SK-N-SH (cell line): ENCODE measurements around the gene LHB. TPM values are rescaled to one million over a fixed set of nuclear protein-coding genes. Genes with fewer than 3 reads are reported as not detected.

ENCODE experiments used
- CTCF ChIA-PET: fragments of 300-600, 350-600 bp; formaldehyde crosslinking; extraction: SDS; loops from one replicate; lab custom pipeline; 2021; lab: Yijun Ruan, JAX
- POLR2A ChIA-PET: fragments of 350-600 bp; sonication (Branson Sonifier 250); formaldehyde crosslinking; extraction: SDS; loops from one replicate; lab custom pipeline; 2020; ENCODE audit warnings: antibody characterized with exemption, inconsistent platforms; lab: Yijun Ruan, JAX
- DNase-seq: peaks from one replicate; pipeline ENCODE4 v3.0.0; 2012
- H2AFZ ChIP-seq: fragments of 200-600 bp; sonication (generic); 2 replicates; pipeline ENCODE4 v1.8.1; 2016; ENCODE audit warnings: antibody characterized with exemption, mild to moderate bottlenecking, low read depth
- H3F3A ChIP-seq: fragments of 200-600 bp; sonication (generic); replicated peaks from 2 replicates; pipeline ENCODE3; 2016; ENCODE audit warnings: antibody characterized with exemption, mild to moderate bottlenecking; ENCODE audit not compliant: insufficient read depth
- H3K27ac ChIP-seq, 2 experiments: fragments of 200-500 bp in 1 of 2; fragments of 200-600 bp in 1 of 2; sonication (Bioruptor generic) in 1 of 2; sonication (generic), shearing (Covaris generic) in 1 of 2; 2 replicates each; pipeline versions ENCODE4 v1.5.1 to v1.6.1; 2014 to 2016; ENCODE audit warnings: low read depth in 2 of 2, inconsistent platforms in 1 of 2, low read length in 1 of 2, mild to moderate bottlenecking in 1 of 2, mixed read lengths in 1 of 2
- H3K27me3 ChIP-seq: fragments of 200-600 bp; sonication (generic), shearing (Covaris generic); 2 replicates; pipeline ENCODE4 v1.6.1; 2016; ENCODE audit warnings: mixed run types; ENCODE audit not compliant: insufficient read depth
- H3K36me3 ChIP-seq, 2 experiments: fragments of 200-500 bp in 1 of 2; fragments of 200-600 bp in 1 of 2; sonication (Bioruptor generic) in 1 of 2; sonication (generic) in 1 of 2; replicated peaks in 1 of 2; 2 replicates each; pipeline versions ENCODE3 to v1.5.1; 2014 to 2016; ENCODE audit warnings: low read length in 1 of 2, mild to moderate bottlenecking in 1 of 2; ENCODE audit not compliant: insufficient read depth in 2 of 2, control insufficient read depth in 1 of 2
- H3K4me1 ChIP-seq, 2 experiments: fragments of 200-500 bp in 1 of 2; fragments of 200-600 bp in 1 of 2; sonication (Bioruptor generic) in 1 of 2; sonication (generic), shearing (Covaris generic) in 1 of 2; 2 replicates each; pipeline versions ENCODE4 v1.5.1 to v1.6.1; 2014 to 2016; ENCODE audit warnings: low read depth in 1 of 2, low read length in 1 of 2, mixed run types in 1 of 2; ENCODE audit not compliant: insufficient read depth in 2 of 2, control insufficient read depth in 1 of 2
- H3K4me2 ChIP-seq: fragments of 200-600 bp; sonication (generic), shearing (Covaris generic); 2 replicates; pipeline ENCODE4 v1.6.1; 2017; ENCODE audit warnings: mixed run types
- H3K4me3 ChIP-seq, 2 experiments: fragments of 200-500 bp in 1 of 2; fragments of 200-600 bp in 1 of 2; sonication (Bioruptor generic) in 1 of 2; sonication (generic), shearing (Covaris generic) in 1 of 2; 2 replicates each; pipeline versions ENCODE4 v1.5.1 to v1.8.1; 2014 to 2016; ENCODE audit warnings: low read depth in 2 of 2, inconsistent platforms in 1 of 2, low read length in 1 of 2, mild to moderate bottlenecking in 1 of 2, mixed read lengths in 1 of 2, moderate library complexity in 1 of 2
- H3K79me2 ChIP-seq: fragments of 200-600 bp; sonication (generic); 2 replicates; pipeline ENCODE4 v1.8.1; 2017; ENCODE audit warnings: mild to moderate bottlenecking; ENCODE audit not compliant: insufficient read depth
- H3K9ac ChIP-seq: fragments of 200-600 bp; sonication (generic); 2 replicates; pipeline ENCODE4 v1.6.1; 2017; ENCODE audit warnings: mixed run types
- H3K9me2 ChIP-seq: fragments of 200-600 bp; sonication (generic); 2 replicates; pipeline ENCODE4 v1.6.1; 2017; ENCODE audit warnings: mixed run types
- H3K9me3 ChIP-seq: fragments of 200-600 bp; sonication (generic); 2 replicates; pipeline ENCODE4 v1.6.1; 2017; ENCODE audit warnings: mixed run types, mild to moderate bottlenecking, moderate library complexity
- H4K20me1 ChIP-seq: fragments of 200-600 bp; sonication (generic); 2 replicates; pipeline ENCODE4 v1.6.1; 2017; ENCODE audit warnings: mild to moderate bottlenecking, mixed run types; ENCODE audit not compliant: insufficient read depth
- CHD2 ChIP-seq: fragments of 150-350 bp; IDR thresholded peaks from 2 replicates; pipeline ENCODE4 v1.6.1; 2018; ENCODE audit warnings: low read length; ENCODE audit not compliant: partially characterized antibody
- CTCF ChIP-seq: fragments of 200-600 bp; sonication (generic); IDR thresholded peaks from 2 replicates; pipeline ENCODE4 v1.6.1; 2017; ENCODE audit warnings: antibody characterized with exemption, mild to moderate bottlenecking, moderate library complexity
- ELF1 ChIP-seq: IDR thresholded peaks from 2 replicates; pipeline ENCODE4 v1.4.0; 2012
- EZH2phosphoT487 ChIP-seq: fragments of 200-600 bp; sonication (generic); IDR thresholded peaks from 2 replicates; pipeline ENCODE4 v1.6.1; 2017; ENCODE audit warnings: low read depth, mixed run types, mild to moderate bottlenecking, antibody characterized with exemption, moderate library complexity, borderline replicate concordance
- FOXM1 ChIP-seq: IDR thresholded peaks from 2 replicates; pipeline ENCODE4 v1.4.0; 2012; ENCODE audit warnings: low read depth, mild to moderate bottlenecking
- GABPA ChIP-seq: IDR thresholded peaks from 2 replicates; pipeline ENCODE4 v1.4.0; 2012; ENCODE audit warnings: low read depth, mild to moderate bottlenecking
- IRF3 ChIP-seq: fragments of 150-350 bp; IDR thresholded peaks from 2 replicates; pipeline ENCODE4 v1.6.1; 2016; ENCODE audit warnings: mild to moderate bottlenecking, low read depth, low read length
- JUND ChIP-seq: IDR thresholded peaks from 2 replicates; pipeline ENCODE4 v1.4.0; 2012
- MAX ChIP-seq: IDR thresholded peaks from 2 replicates; pipeline ENCODE4 v1.4.0; 2012; ENCODE audit warnings: low read depth
- MXI1 ChIP-seq: IDR thresholded peaks from 2 replicates; pipeline ENCODE4 v1.6.1; 2012; ENCODE audit warnings: mild to moderate bottlenecking, low read depth, low read length, improper control_type of control experiment
- NFIC ChIP-seq: IDR thresholded peaks from 2 replicates; pipeline ENCODE4 v1.4.0; 2012; ENCODE audit warnings: borderline replicate concordance
- PBX3 ChIP-seq: IDR thresholded peaks from 2 replicates; pipeline ENCODE4; 2012
- RAD21 ChIP-seq: IDR thresholded peaks from 2 replicates; pipeline ENCODE4 v1.6.1; 2012; ENCODE audit warnings: mild to moderate bottlenecking, low read length
- RCOR1 ChIP-seq: fragments of 150-350 bp; IDR thresholded peaks from 2 replicates; pipeline ENCODE4 v1.6.1; 2017; ENCODE audit warnings: antibody characterized with exemption, low read length
- RXRA ChIP-seq: IDR thresholded peaks from 2 replicates; pipeline ENCODE4 v1.4.0; 2012; ENCODE audit warnings: low read depth, mild to moderate bottlenecking, borderline replicate concordance
- SIN3A ChIP-seq: IDR thresholded peaks from 2 replicates; pipeline ENCODE4 v1.6.1; 2012; ENCODE audit warnings: low read depth, mild to moderate bottlenecking, low read length, moderate library complexity, borderline replicate concordance
- TAF1 ChIP-seq: IDR thresholded peaks from 2 replicates; pipeline ENCODE4 v1.6.1; 2012; ENCODE audit warnings: low read depth, mild to moderate bottlenecking, low read length, moderate library complexity, borderline replicate concordance
- USF1 ChIP-seq: IDR thresholded peaks from 2 replicates; pipeline ENCODE4 v1.4.0; 2012; ENCODE audit warnings: low read depth, borderline replicate concordance
- YY1 ChIP-seq: IDR thresholded peaks from 2 replicates; pipeline ENCODE4 v1.4.0; 2012; ENCODE audit warnings: low read depth, mild to moderate bottlenecking
- WGBS: methylation state at CpG from one replicate; pipeline ENCODE4 v1.1.6; 2017; ENCODE audit warnings: low lambda C conversion rate; 5-methylcytosine and 5-hydroxymethylcytosine counted together
- polyA plus RNA-seq, 3 experiments: library from polyadenylated mRNA; depleted of rRNA; stranded (reverse); fragments of >200 nt; gene quantifications; 2 replicates each; pipeline ENCODE4 v1.2.3, GENCODE V29; 2012

The LHB gene
- polyA plus RNA-seq, 1 of the 3 experiments (the other 2 are of a cell fraction): 0.13 TPM

- 5% methylated on average over 22 of the region's 63 CpGs for WGBS
- Histone ChIP-seq H3K9ac (peak overlapping the region; percentile 62; the same call in 1 of the 2 replicates), H3K27me3 (no peaks in the 10 kb centered on the region), H3K27ac (peak overlapping the region in 1 of 2 experiments; percentile 40; a peak in 1 of 4 replicates), H3K9me3 (no peaks in the 10 kb centered on the region), H3K9me2 (no peaks in the 10 kb centered on the region), H2AFZ (peak overlapping the region; percentile 82), H3K79me2 (peaks cover 48% of the 10 kb centered on the region), H3K36me3 (no peaks in the 10 kb centered on the region), H3K4me2 (peak overlapping the region; percentile 93)
- ChIA-PET POLR2A (no interaction called here), CTCF (interaction anchor here (0.9 to 3.2 kb wide), 5 partner anchors 13 to 169 kb away, joined by 4 to 13 read pairs (median 6); no protein-coding TSS in a partner anchor)
- peak; percentile 91 for DNase-seq
- TF ChIP-seq RCOR1 (no peak), SIN3A (no peak), TAF1 (0 out of 2 replicates have a peak, but pooled peaks have one; percentile 29), RXRA (no peak), FOXM1 (no peak), EZH2phosphoT487 (no peak), ELF1 (no peak), PBX3 (no peak), MXI1 (peak; percentile 22; the same call in 1 of the 2 replicates), RAD21 (no peak), GABPA (no peak), NFIC (no peak), JUND (no peak), USF1 (no peak), CHD2 (no peak), YY1 (no peak), CTCF (peak; percentile 39), IRF3 (no peak), MAX (peak; percentile 71; the same call in 1 of the 2 replicates)
- TF ChIP-seq, all 33 proteins: peak for 4
- Histone ChIP-seq H4K20me1 (no peaks in the 10 kb centered on the region), H3F3A (peaks cover 14% of the 10 kb centered on the region), H3K4me1 (peaks cover 0 to 15% of the 10 kb centered on the region in 2 experiments; a peak in 2 of 4 replicates), H3K4me3 (peak overlapping the region; percentile 55 to 71)
Measured at GRCh38 chr19:49056101-49056901, 39.4 kb upstream of the LHB start.
